ENCODE data around the gene C13orf46.

DNA sequence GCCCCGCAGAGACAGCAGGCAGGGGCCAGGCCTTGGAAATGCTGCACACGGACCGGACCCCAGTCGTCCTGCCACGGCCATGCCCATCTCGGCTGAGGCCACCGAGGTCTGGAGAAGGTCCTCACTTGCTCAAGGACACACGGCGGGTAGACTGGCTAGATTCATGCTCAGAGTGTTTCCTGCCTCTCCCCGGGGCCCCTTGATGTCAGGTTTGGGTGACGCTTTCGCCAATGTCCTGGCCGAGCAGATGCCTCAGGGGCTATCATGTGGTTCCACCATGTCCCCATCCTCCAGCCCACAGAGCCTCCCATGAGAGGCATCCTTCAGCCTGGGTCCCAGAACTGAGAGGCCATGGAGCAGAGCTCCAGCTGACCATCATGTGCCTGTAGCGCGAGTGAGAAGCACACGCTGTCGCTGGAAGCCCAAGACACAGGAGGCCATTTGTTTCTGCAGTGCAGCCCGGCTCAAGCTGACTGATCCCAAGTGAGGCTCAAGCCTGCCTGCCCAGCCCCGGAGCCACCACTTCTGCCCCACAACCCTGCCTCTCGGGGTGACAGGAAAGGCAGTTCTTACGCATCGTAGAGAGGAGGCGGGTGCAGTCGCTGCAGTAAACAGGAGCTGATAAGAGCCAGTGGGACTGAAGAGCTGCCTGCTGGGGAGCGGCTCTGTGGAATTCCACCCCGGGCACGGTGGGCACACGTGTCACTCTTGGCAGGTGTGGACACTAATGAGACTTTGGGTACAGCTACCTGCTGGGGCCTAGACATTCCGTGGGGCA, 56.1 kb downstream of the C13orf46 start:
- no peak for TF ChIP-seq ZSCAN29 (IDR thresholded peaks at IDR 0.05)
- TF ChIP-seq CHD2 (IDR thresholded peaks at IDR 0.05; ENCODE audit: borderline replicate concordance, low read depth, low read length): no peak
- no peak for TF ChIP-seq HDGF (IDR thresholded peaks at IDR 0.05)
- TF ChIP-seq, protein P1, sequence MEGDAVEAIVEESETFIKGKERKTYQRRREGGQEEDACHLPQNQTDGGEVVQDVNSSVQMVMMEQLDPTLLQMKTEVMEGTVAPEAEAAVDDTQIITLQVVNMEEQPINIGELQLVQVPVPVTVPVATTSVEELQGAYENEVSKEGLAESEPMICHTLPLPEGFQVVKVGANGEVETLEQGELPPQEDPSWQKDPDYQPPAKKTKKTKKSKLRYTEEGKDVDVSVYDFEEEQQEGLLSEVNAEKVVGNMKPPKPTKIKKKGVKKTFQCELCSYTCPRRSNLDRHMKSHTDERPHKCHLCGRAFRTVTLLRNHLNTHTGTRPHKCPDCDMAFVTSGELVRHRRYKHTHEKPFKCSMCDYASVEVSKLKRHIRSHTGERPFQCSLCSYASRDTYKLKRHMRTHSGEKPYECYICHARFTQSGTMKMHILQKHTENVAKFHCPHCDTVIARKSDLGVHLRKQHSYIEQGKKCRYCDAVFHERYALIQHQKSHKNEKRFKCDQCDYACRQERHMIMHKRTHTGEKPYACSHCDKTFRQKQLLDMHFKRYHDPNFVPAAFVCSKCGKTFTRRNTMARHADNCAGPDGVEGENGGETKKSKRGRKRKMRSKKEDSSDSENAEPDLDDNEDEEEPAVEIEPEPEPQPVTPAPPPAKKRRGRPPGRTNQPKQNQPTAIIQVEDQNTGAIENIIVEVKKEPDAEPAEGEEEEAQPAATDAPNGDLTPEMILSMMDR (IDR thresholded peaks at IDR 0.05 in 2 of 3, conservative IDR thresholded peaks at IDR 0.05 in 1 of 3; ENCODE audit: control insufficient read depth in 2 of 3, extremely low read depth in 1 of 3, insufficient read depth in 1 of 3, low read depth in 3 of 3, low read length in 3 of 3): no peak
- TF ChIP-seq, protein P2, sequence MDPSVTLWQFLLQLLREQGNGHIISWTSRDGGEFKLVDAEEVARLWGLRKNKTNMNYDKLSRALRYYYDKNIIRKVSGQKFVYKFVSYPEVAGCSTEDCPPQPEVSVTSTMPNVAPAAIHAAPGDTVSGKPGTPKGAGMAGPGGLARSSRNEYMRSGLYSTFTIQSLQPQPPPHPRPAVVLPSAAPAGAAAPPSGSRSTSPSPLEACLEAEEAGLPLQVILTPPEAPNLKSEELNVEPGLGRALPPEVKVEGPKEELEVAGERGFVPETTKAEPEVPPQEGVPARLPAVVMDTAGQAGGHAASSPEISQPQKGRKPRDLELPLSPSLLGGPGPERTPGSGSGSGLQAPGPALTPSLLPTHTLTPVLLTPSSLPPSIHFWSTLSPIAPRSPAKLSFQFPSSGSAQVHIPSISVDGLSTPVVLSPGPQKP (IDR thresholded peaks at IDR 0.05; ENCODE audit: low read depth, low read length): no peak
